PFSK-1 (cell line): ENCODE results near the gene SEMA3B.

Source experiments
- FOXP2 ChIP-seq: optimal IDR thresholded peaks from 2 replicates; pipeline ENCODE3; 2011; ENCODE audit warnings: borderline replicate concordance, control low read depth, inconsistent platforms; ENCODE audit not compliant: insufficient read depth; ENCODE audit errors: extremely low read length, extremely low read depth
- POLR2AphosphoS5 ChIP-seq: IDR thresholded peaks from 2 replicates; pipeline ENCODE4 v1.6.1; 2012; ENCODE audit warnings: low read depth, mild to moderate bottlenecking, control low read depth, low read length, moderate library complexity
- REST ChIP-seq, 2 experiments: IDR thresholded peaks; 2 replicates each; pipeline versions ENCODE4 v1.6.1 to v1.8.0; 2011 to 2012; ENCODE audit warnings: low read depth in 2 of 2, low read length in 2 of 2, control low read depth in 1 of 2, inconsistent platforms in 1 of 2, mild to moderate bottlenecking in 1 of 2, moderate library complexity in 1 of 2; ENCODE audit not compliant: insufficient read depth in 1 of 2
- SIN3A ChIP-seq: IDR thresholded peaks from 2 replicates; pipeline ENCODE4 v1.6.1; 2012; ENCODE audit warnings: mild to moderate bottlenecking, low read length, moderate library complexity, borderline replicate concordance; ENCODE audit not compliant: insufficient read depth
- TAF1 ChIP-seq: IDR thresholded peaks from 2 replicates; pipeline ENCODE4 v1.6.1; 2012; ENCODE audit warnings: low read length, control low read depth, borderline replicate concordance; ENCODE audit not compliant: insufficient read depth

- no peak for TF ChIP-seq POLR2AphosphoS5
- TF ChIP-seq TAF1: no peak
- TF ChIP-seq SIN3A: no peak
- TF ChIP-seq FOXP2: no peak
- TF ChIP-seq REST (IDR thresholded peaks at IDR 0.05; ENCODE audit: insufficient read depth in 1 of 2, low read depth in 2 of 2, low read length in 2 of 2): no peak
Measured at GRCh38 chr3:50242851-50243542, 25.9 kb upstream of the SEMA3B start.
